Measurements from ENCODE around the gene CDHR3. TPM values are rescaled to one million over a fixed set of nuclear protein-coding genes. Genes with fewer than 3 reads are reported as not detected.

The CDHR3 gene
- total RNA-seq, 1 experiment from 2014 or later: 6.5 TPM

- no peak for DNase-seq (ENCODE audit: low read depth, low spot score)
- Histone ChIP-seq H3K9me3 (ENCODE audit: control insufficient read depth, insufficient read depth, low read depth, low read length) (no peaks in the 10 kb centered on the region), H3K4me3 (ENCODE audit: low read depth in 2 of 2, low read length in 2 of 2) (no peak overlapping the region), H3K4me1 (ENCODE audit: control insufficient read depth, insufficient read depth, low read length) (no peaks in the 10 kb centered on the region), H3K27me3 (ENCODE audit: control insufficient read depth, insufficient read depth, low read length) (no peaks in the 10 kb centered on the region), H3K27ac (ENCODE audit: low read length) (no peak overlapping the region), H3K36me3 (ENCODE audit: control insufficient read depth, insufficient read depth, low read length) (no peaks in the 10 kb centered on the region)
- in situ Hi-C loops (cut with HindIII; ENCODE audit: low pct_unique_long_range_greater_than_20kb, low sequenced_read_pairs): no loop called here
- no TSS peak for BruUV-seq (replicated peaks)
- ATAC-seq: no peak
- POLR2A ChIA-PET: no interaction called here
- intact Hi-C loops (cut with micrococcal nuclease; ENCODE audit: unreplicated experiment): no loop called here
- CTCF ChIA-PET: no interaction called here
- TF ChIP-seq TCF7L2 (IDR thresholded peaks at IDR 0.05; ENCODE audit: low read depth, low read length) (no peak), SIN3A (IDR thresholded peaks at IDR 0.05; ENCODE audit: borderline replicate concordance, insufficient read depth, low read depth, low read length) (no peak), REST (IDR thresholded peaks at IDR 0.05; ENCODE audit: insufficient read depth in 1 of 2, low read depth in 2 of 2, low read length in 1 of 2) (no peak), CTCF (IDR thresholded peaks at IDR 0.05) (no peak), POLR2AphosphoS5 (IDR thresholded peaks at IDR 0.05; ENCODE audit: low read depth, low read length) (no peak)
Observed at GRCh38 chr7:106012935-106013439, 49.9 kb downstream of the CDHR3 start.

- no peak for TF ChIP-seq REST (IDR thresholded peaks at IDR 0.05; ENCODE audit: insufficient read depth in 1 of 2, low read depth in 2 of 2, low read length in 1 of 2)
- no peak for TF ChIP-seq POLR2AphosphoS5 (IDR thresholded peaks at IDR 0.05; ENCODE audit: low read depth, low read length)
- no peak for TF ChIP-seq CTCF (IDR thresholded peaks at IDR 0.05)
- TF ChIP-seq TCF7L2 (IDR thresholded peaks at IDR 0.05; ENCODE audit: low read depth, low read length): no peak
- no peak for TF ChIP-seq SIN3A (IDR thresholded peaks at IDR 0.05; ENCODE audit: borderline replicate concordance, insufficient read depth, low read depth, low read length)
- H3K36me3 ChIP-seq (ENCODE audit: control insufficient read depth, insufficient read depth, low read length): no peaks in the 10 kb centered on the region
- H3K4me3 ChIP-seq (ENCODE audit: low read depth in 2 of 2, low read length in 2 of 2): no peak overlapping the region
- POLR2A ChIA-PET: no interaction called here
- no peak overlapping the region for H3K27ac ChIP-seq (ENCODE audit: low read length)
- H3K27me3 ChIP-seq (ENCODE audit: control insufficient read depth, insufficient read depth, low read length): no peaks in the 10 kb centered on the region
- BruUV-seq (replicated peaks): no TSS peak
- no peak for ATAC-seq
- H3K4me1 ChIP-seq (ENCODE audit: control insufficient read depth, insufficient read depth, low read length): no peaks in the 10 kb centered on the region
- no peaks in the 10 kb centered on the region for H3K9me3 ChIP-seq (ENCODE audit: control insufficient read depth, insufficient read depth, low read depth, low read length)
- CTCF ChIA-PET: no interaction called here
- intact Hi-C loops (cut with micrococcal nuclease; ENCODE audit: unreplicated experiment) (no loop called here), in situ Hi-C loops (cut with HindIII; ENCODE audit: low pct_unique_long_range_greater_than_20kb, low sequenced_read_pairs) (no loop called here)
- no peak for DNase-seq (ENCODE audit: low read depth, low spot score)
Observed at GRCh38 chr7:106015381-106016218, 52.5 kb downstream of the CDHR3 start.

Data from Panc1 (cell line).